Measurements from ENCODE around the gene HIVEP1. TPM values are rescaled to one million over a fixed set of nuclear protein-coding genes. Genes with fewer than 3 reads are reported as not detected.

HIVEP1 gene
- total and polyA plus RNA-seq, 2 of the 8 experiments (the other 6 are each of a cell fraction or from before 2014, with no cell fraction given), result 22.6 to 23.1 TPM

GRCh38 chr6:12126051-12126450 lies 113.9 kb downstream of the HIVEP1 start:
- Histone ChIP-seq H2AFZ (ENCODE audit: low read length) (no peak overlapping the region), H2BK5ac (ENCODE audit: low read depth, low read length) (no peak overlapping the region), H2BK20ac (ENCODE audit: low read length) (no peak overlapping the region), H3K9me3 (ENCODE audit: insufficient read depth in 2 of 2, low read depth in 1 of 2, low read length in 1 of 2) (no peaks in the 10 kb centered on the region), H3K56ac (replicated peaks; ENCODE audit: insufficient read length, low read depth, low read length) (no peak overlapping the region), H3K18ac (ENCODE audit: extremely low read depth, low read length) (no peak overlapping the region), H3K14ac (ENCODE audit: insufficient read length) (no peak overlapping the region), H3K4me1 (replicated peaks in 1 of 4; ENCODE audit: control insufficient read depth in 3 of 4, insufficient read depth in 4 of 4, low read length in 3 of 4) (no peaks in the 10 kb centered on the region), H2BK15ac (ENCODE audit: low read length) (no peak overlapping the region), H4K8ac (ENCODE audit: extremely low read depth, insufficient read depth, low read length) (no peak overlapping the region), H2AK5ac (ENCODE audit: low read depth, low read length) (no peak overlapping the region), H3K4me2 (ENCODE audit: insufficient read depth in 1 of 2, low read depth in 2 of 2, low read length in 2 of 2) (no peak overlapping the region), H3K23me2 (ENCODE audit: low read depth, low read length) (no peaks in the 10 kb centered on the region), H4K91ac (replicated peaks; ENCODE audit: insufficient read length, low read length) (no peak overlapping the region), H2BK120ac (replicated peaks; ENCODE audit: low read depth, low read length) (no peak overlapping the region), H3K4me3 (ENCODE audit: extremely low read depth in 1 of 4, insufficient read depth in 2 of 4, low read depth in 3 of 4, low read length in 4 of 4) (no peak overlapping the region), H3K36me3 (ENCODE audit: control insufficient read depth in 2 of 4, insufficient read depth in 4 of 4, low read length in 3 of 4) (peaks cover 7 to 27% (median 19%) of the 10 kb centered on the region in 4 experiments), H3K4ac (replicated peaks; ENCODE audit: insufficient read length, low read depth, low read length) (no peak overlapping the region), H3K27ac (ENCODE audit: low read depth, low read length) (no peak overlapping the region), H3K27me3 (replicated peaks in 1 of 4; ENCODE audit: control insufficient read depth in 3 of 4, extremely low read depth in 1 of 4, insufficient read depth in 3 of 4, low read length in 3 of 4) (no peaks in the 10 kb centered on the region), H3K23ac (ENCODE audit: insufficient read length) (no peak overlapping the region), H3K9ac (replicated peaks in 1 of 4; ENCODE audit: extremely low read depth in 1 of 4, low read depth in 3 of 4, low read length in 3 of 4) (no peak overlapping the region), H3K79me2 (ENCODE audit: control insufficient read depth in 1 of 2, insufficient read depth in 2 of 2, low read length in 2 of 2) (peaks cover 0 to 5% of the 10 kb centered on the region in 2 experiments; a peak in 2 of 4 replicates), H4K20me1 (replicated peaks in 1 of 2; ENCODE audit: control insufficient read depth in 1 of 2, insufficient read depth in 2 of 2, low read length in 2 of 2) (no peaks in the 10 kb centered on the region), H3K79me1 (ENCODE audit: low read depth, low read length) (no peaks in the 10 kb centered on the region; the same call in 1 of the 2 replicates), H4K5ac (ENCODE audit: insufficient read length, low read depth, low read length) (no peak overlapping the region), H2BK12ac (ENCODE audit: low read depth, low read length) (no peak overlapping the region)
- DNase-seq (ENCODE audit: low read depth in 1 of 2, low spot score in 2 of 2), result no peak
- POLR2A ChIA-PET (ENCODE audit: partially characterized antibody), result no interaction called here
- no peak for FAIRE-seq
- TF ChIP-seq KDM1A (IDR thresholded peaks at IDR 0.05; ENCODE audit: borderline replicate concordance, low read length), result no peak
- TF ChIP-seq SP1 (IDR thresholded peaks at IDR 0.05; ENCODE audit: low read depth, low read length), result no peak
- TF ChIP-seq CEBPB (IDR thresholded peaks at IDR 0.05; ENCODE audit: low read depth, low read length), result no peak
- TF ChIP-seq POLR2AphosphoS5 (IDR thresholded peaks at IDR 0.05; ENCODE audit: low read depth, low read length), result no peak
- CTCF ChIA-PET (ENCODE audit: partially characterized antibody), result interaction anchor here (0.8 kb wide), 1 partner anchor 15 kb away, joined by 4 read pairs; no protein-coding TSS in a partner anchor
- 90% methylated on average over 1 of the region's 1 CpG; no CpG with 5 or more reads in 1 of the 2 experiments for WGBS, 2 experiments (ENCODE audit: extremely low coverage in 1 of 2, insufficient coverage in 1 of 2, insufficient read length in 1 of 2, insufficient replicate concordance in 2 of 2, low coverage in 1 of 2, low lambda C conversion rate in 2 of 2, missing lambda C conversion rate in 1 of 2)
